ENCODE results near the gene DDB1.
"Not testable (repeated sequence)": the region's sequence is repeated elsewhere in the genome, so short reads cannot be mapped to it uniquely, and the experiment has no call there.

Gene DDB1

GRCh38 chr11:61265357-61265756 lies 67.5 kb downstream of the DDB1 start:
- DNase-seq, result no peak

DNA sequence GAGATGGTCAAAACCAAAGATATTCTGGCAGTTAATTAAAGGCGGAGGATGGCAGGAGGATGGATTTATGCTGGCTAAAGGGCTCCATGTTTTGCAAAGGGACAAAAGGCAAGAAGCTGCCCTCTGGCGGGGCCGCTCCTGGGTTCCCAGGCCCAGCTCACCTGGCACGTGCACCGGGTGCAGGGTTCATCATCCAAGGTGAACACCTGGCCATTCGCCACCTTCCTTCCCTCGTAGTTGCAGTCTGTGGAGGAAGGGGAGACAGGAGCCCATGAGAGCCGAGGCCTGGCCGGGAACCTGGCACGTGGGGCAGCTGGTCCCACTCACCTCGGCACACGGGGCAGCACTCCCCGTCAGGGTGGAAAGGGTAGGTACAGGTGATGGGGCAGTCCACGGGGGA lies 68.1 kb downstream of the DDB1 start:
- DNase-seq, result no peak

- DNase-seq, result no peak
Measured at GRCh38 chr11:61264371-61264770, 68.5 kb downstream of the DDB1 start.

DNA sequence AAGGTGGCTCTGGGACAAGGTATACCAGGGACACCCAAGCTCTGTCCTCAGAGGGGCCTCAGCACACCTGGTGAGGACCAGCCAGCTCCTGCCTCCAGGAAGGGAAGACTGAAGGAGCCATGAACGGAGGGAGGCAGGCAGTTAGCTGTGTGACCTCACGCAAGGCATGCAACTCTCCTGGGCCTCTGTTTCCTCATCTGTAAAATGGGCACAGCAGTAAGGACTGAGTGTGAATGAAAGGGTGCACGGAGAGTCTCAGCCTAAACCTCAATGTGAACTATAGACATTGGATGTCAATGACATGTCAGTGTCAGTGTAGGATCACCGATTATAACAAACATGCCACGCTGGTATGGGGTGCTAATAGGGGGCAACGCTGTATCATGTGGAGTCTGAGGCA lies 73.5 kb downstream of the DDB1 start:
- DNase-seq, result no peak

- no peak for DNase-seq
Measured at GRCh38 chr11:61258546-61258945, 74.4 kb downstream of the DDB1 start.

DNA sequence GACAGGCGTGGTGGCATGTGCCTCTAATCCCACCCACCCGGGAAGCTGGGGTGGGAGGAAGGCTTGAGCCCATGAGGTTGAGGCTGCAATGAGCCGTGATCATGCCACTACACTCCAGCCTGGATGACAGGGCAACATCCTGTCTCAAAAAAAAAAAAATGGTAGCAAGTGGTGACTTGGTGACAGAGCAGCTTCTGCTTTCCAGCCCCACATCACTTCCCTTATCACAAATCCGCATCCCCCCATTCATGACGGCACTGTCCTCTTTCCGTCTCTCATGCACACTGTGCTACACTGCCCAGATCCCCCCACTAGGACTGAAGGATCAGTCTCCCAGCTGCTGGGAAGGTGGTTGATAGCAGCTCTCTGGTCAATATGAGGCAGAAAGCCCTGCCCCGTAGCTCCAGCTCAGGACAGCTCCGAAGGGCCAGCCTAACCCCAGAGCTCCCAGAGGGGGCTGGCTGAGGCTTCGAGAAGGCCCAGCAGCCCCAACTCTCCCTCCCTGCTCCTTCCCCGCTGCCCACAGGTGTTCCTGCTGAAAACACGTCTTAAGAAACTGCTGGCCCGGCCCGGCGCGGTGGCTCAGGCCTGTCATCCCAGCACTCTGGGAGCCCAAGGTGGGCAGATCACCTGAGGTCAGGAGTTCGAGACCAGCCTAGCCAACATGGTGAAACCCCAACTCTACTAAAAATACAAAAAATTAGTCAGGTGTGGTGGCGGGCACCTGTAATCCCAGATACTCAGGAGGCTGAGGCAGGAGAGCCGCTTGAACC lies 76.0 kb downstream of the DDB1 start:
- DNase-seq, result no peak

DNA sequence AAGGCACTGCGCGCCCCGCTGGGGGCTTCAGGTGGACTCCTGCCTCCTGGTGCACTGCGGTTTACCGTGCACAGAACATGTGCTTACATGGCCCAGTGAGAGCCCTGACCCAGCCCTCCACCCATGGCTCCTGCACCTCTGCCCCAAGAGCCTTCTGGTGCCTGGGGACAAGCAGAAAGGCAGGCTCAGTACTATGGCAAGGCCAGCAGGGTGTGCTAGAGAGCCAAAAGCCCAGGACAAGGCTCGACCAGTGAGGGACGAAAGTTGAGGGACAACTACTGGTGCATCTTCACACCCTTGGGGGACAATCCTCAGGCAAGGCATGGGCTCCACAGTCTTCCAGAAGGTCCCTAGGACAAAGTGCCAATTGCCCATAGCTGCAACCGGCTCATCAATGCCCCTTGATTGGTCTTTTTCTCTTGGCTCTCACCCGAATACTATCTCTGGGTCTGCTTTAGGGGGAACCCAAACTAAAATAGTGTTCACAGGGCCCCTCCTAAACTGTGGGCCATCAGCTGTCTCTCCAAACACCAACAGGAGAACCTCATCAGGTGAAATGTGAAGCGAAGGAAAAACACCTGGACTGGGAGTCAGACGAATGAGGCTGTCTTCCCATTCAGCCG lies 78.4 kb downstream of the DDB1 start:
- peak; percentile 87 for DNase-seq

DNA sequence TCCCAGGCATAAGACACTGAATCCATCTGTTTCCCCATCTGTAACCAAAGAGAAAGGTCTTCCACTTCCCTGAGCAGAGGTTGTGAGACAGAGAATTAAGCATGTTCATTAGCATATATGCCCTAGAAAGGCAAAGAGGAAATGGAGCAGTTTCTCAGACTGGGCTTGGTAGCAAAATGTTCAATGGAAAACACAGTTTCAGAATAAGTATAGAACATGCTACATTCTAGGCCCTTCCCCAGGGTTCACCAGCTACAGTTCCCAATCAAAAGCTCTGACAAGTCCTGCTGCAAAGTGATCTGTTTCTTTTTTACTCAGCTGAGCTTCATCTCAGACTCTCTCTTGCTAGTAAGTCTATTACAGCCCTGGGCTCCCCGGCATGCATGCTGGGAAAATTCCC lies 80.6 kb downstream of the DDB1 start:
- not testable (repeated sequence) for DNase-seq

DNA sequence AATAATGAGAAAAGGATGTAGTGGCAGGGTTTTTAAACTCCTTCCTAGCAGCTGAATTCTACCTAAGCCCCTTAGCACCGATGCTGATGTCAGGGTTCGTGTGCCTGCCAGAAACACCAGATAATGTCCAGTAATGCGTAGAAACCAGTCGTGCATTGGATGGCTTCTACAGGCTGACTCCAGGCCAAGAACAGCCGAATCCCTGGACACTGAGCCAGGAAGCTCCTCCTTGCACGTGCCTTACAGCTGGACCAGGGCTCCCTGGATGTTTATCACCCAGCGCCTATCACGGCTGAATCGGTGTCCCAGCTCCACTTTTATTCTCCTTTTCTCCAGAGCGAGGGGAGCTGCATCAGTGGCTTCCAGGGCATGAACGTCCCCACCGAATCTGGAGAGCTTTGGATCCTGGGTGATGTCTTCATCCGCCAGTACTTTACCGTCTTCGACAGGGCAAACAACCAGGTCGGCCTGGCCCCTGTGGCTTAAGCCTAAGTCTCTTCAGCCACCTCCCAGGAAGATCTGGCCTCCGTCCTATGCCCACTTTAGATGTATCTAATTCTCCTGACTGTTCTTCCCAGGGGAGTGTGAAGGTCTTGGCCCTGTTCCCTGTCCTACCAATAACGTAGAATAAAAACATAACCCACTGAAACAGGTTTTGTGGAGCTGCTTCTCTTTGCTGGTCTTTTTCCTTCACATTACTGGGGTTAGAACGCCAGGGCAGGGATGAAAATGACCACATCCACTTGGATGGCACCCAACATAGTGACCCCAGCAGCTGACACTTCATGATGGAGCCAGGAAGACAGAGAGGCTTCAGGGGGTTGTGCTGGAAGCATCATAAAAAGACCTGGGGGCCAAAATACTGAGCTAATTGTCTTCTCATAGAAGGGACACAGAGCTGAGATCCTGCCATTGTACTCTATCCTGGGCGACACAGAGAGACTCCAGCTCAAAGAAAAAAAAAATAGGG lies 81.8 kb downstream of the DDB1 start:
- DNase-seq, result not testable (repeated sequence)

Measured in activated CD4-positive, alpha-beta T cell treated with anti-CD3 and anti-CD28 coated beads, Interleukin-2, Interleukin-6, amounts not matched to agents 100 ng/mL and 50 ng/mL, durations not matched to agents 16 hours and 8 hours (primary cell).